IPS DF 4.7 (cell line): ENCODE measurements around the gene GPHB5.
A peak's percentile ranks its signal among the peaks of the same experiment; 100 is the strongest.

ENCODE experiments used
- DNase-seq: peaks from one replicate; pipeline ENCODE4 v3.0.0-alpha.2; 2013; ENCODE audit warnings: low spot score; ENCODE audit errors: extremely low read depth

Gene GPHB5

DNA sequence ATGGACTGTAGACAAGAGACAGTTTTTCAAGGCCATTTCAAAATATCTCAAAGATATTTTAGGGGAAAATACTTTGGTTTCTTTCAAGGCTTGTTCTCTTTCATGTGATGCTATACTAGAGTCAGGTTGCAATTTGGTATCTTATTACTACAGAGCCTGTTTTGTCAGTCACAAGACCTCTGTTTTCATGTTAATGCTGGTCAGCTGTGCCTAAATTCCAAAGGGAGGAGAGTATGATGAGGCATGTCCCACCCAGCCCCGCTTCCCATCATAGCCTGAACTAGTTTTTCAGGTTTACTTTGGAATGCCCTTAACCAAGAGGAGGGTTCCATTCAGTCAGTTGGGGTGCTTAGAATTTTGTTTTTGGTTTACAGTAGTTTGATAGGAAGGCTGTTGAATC lies 52.6 kb downstream of the GPHB5 start:
- DNase-seq: peak; percentile 33
